GM12891 (cell line): Measurements from ENCODE around the gene RBM19.

ENCODE experiments used
- PAX5 ChIP-seq: IDR thresholded peaks from 2 replicates; pipeline ENCODE4 v1.6.1; 2011; ENCODE audit warnings: low read length, moderate library complexity, mild to moderate bottlenecking; ENCODE audit not compliant: insufficient read depth, severe bottlenecking
- POLR2A ChIP-seq: IDR thresholded peaks from 2 replicates; pipeline ENCODE4 v1.6.1; 2011; ENCODE audit warnings: low read depth, low read length, control low read depth
- POLR2AphosphoS5 ChIP-seq: IDR thresholded peaks from 2 replicates; pipeline ENCODE4 v1.6.1; 2011; ENCODE audit warnings: low read depth, low read length, control low read depth
- POU2F2 ChIP-seq: IDR thresholded peaks from 2 replicates; pipeline ENCODE4 v1.6.1; 2011; ENCODE audit warnings: low read depth, mild to moderate bottlenecking, control low read depth, low read length, moderate library complexity
- SPI1 ChIP-seq: IDR thresholded peaks from 2 replicates; pipeline ENCODE4 v1.6.1; 2011; ENCODE audit warnings: low read depth, low read length, control low read depth
- TAF1 ChIP-seq: IDR thresholded peaks from 2 replicates; pipeline ENCODE4 v1.6.1; 2011; ENCODE audit warnings: low read depth, low read length, control low read depth

DNA sequence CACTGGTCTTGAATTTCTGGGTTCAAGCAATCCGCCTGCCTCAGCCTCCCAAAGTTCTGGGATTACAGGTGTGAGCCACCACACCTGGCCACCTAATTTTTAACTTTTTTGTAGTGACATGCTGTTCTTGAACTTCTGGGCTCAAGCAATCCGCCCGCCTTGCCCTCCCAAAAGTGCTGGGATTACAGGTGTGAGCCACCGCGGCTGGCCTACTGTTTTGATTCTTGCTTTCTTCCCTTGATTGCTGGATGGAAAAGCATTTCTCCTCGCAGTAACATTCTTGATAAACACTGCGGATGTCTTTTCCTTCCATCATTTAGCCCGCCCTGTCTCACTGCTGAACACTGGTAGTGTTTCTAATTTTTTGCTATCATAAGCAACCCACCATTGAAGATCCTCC, 72.9 kb downstream of the RBM19 start:
- TF ChIP-seq POLR2AphosphoS5, result no peak
- no peak for TF ChIP-seq POLR2A
- no peak for TF ChIP-seq SPI1
- no peak for TF ChIP-seq PAX5
- no peak for TF ChIP-seq TAF1
- no peak for TF ChIP-seq POU2F2
